Heart left ventricle (tissue), 13 donors: ENCODE measurements around the gene BRME1.

Experiments
- POLR2A ChIP-seq, 2 donors: fragments of 450-650 bp; IDR thresholded peaks; one replicate each; pipeline ENCODE4 v1.6.1; 2017; ENCODE audit warnings: antibody characterized with exemption in 2 of 2, mild to moderate bottlenecking in 2 of 2, moderate library complexity in 2 of 2
- TF ChIP-seq, protein P1 (sequence below), 12 donors: fragments of 200-600 bp; sonication (generic) in 4 of 12; IDR thresholded peaks; one replicate each; pipeline versions ENCODE4 v1.5.0 to v1.8.0; 2018 to 2022; ENCODE audit warnings: antibody characterized with exemption in 12 of 12, mild to moderate bottlenecking in 5 of 12
- donor health status: ischemic (EF 13 %, LVEDD 7.1; RV severe dilation, severe dysfunction).
- donor health status: DM: no; HTN: yes; CAD: no.
- donor health status: DM: no; HTN: no; CAD: no.
- donor health status: ischemic (EF 25% LVEDD 6.9; RV normal size, moderate dysfunction).
- donor health status: ischemic (EF 25% LVEDD 5.7; RV mildly dilated, moderate dysfunction).
- donor health status: ischemic (EF 35%, LVEDD 5.7; RV mildly dilated, moderate dysfunction).
- donor health status: nonischemic (EF 11% LVEDD 7.7; RV severe dilation, severe dysfunction).
- donor health status: DM: yes; HTN: yes; CAD: no.
- donor health status: PGD.
- donor health status: ischemic (EF 29% LVEDD 5.4; RV normal size, mild dysfunction).
- donor health status: nonischemic (EF 23%, LVEDD 6.1; RV moderate dilation, normal function).

DNA sequence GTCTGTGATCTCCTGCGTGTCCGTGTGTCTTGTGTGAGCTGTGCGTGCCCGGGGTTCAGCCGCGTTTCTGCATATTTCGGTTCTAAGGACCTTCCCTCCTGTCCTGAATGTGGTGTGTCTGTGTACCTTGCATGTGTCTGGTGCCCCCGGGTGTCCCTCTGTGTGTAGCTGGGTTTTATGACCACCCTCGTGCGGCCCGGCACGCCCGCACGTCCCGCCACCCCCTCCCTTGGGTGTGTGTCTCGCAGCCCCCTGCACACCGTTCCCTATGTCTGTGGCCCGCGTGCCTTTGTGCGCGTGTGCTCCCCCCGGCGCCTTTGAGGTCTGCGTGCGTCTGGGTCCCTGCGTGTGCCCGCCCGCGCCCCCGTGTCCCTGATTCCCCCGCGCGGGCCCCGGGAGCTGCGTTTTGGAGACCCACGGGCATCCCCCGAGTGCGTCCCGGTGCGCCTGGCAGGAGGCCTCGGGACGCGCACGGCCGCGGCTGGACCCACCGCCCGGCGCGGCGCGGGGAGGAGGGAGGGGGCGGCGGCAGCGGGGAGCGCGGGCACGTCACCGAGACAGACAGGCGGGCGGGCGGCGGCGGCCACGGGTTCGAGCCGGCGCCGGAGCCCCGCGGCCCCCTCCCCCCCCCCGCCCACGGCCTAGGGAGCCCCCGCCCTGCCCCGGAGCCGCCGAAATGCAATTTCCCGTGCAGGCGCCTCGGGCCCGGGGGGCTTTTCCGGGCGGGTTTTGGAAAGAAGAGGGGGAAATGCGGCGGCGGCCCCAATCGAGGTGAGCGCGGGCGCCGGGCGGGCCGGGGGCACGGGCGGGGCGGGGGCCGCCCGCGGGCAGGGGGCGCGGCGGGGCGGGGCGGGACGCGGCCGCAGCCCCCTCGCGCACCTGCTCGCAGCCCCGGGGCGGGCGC lies 41.0 kb downstream of the BRME1 start:
- TF ChIP-seq, protein P1, sequence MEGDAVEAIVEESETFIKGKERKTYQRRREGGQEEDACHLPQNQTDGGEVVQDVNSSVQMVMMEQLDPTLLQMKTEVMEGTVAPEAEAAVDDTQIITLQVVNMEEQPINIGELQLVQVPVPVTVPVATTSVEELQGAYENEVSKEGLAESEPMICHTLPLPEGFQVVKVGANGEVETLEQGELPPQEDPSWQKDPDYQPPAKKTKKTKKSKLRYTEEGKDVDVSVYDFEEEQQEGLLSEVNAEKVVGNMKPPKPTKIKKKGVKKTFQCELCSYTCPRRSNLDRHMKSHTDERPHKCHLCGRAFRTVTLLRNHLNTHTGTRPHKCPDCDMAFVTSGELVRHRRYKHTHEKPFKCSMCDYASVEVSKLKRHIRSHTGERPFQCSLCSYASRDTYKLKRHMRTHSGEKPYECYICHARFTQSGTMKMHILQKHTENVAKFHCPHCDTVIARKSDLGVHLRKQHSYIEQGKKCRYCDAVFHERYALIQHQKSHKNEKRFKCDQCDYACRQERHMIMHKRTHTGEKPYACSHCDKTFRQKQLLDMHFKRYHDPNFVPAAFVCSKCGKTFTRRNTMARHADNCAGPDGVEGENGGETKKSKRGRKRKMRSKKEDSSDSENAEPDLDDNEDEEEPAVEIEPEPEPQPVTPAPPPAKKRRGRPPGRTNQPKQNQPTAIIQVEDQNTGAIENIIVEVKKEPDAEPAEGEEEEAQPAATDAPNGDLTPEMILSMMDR (IDR thresholded peaks at IDR 0.05), result no peak
- no peak for TF ChIP-seq POLR2A (IDR thresholded peaks at IDR 0.05)
